Natural killer cell (primary cell): ENCODE data around the gene SEPTIN8. TPM values are rescaled to one million over a fixed set of nuclear protein-coding genes. Genes with fewer than 3 reads are reported as not detected.

ENCODE experiments used
- ATAC-seq, 3 donors: fragments of 150-1000 bp in 2 of 3; fragments of 200-7000 bp in 1 of 3; cut with Tn5 transposase; 1 replicate in 1 of 3; 2 replicates in 2 of 3; pipeline ENCODE4 v1.10.0; 2021; ENCODE audit warnings: mild to moderate bottlenecking in 2 of 3, moderate library complexity in 2 of 3
- DNase-seq, 2 donors: peaks; one replicate each; pipeline versions ENCODE4 v3.0.0 to v3.0.0-alpha.2; 2013 to 2021; ENCODE audit warnings: mixed read lengths in 1 of 2
- H3K27ac ChIP-seq: one replicate; pipeline ENCODE4 v1.5.1; 2013; ENCODE audit warnings: mild to moderate bottlenecking, low read length
- H3K27me3 ChIP-seq: one replicate; pipeline ENCODE4 v1.6.1; 2013; ENCODE audit warnings: low read length; ENCODE audit not compliant: control insufficient read depth, insufficient read depth
- H3K36me3 ChIP-seq: one replicate; pipeline ENCODE4 v1.6.1; 2013; ENCODE audit warnings: low read length; ENCODE audit not compliant: control insufficient read depth, insufficient read depth
- H3K4me1 ChIP-seq: one replicate; pipeline ENCODE4 v1.6.1; 2013; ENCODE audit warnings: low read length; ENCODE audit not compliant: control insufficient read depth, insufficient read depth
- H3K4me3 ChIP-seq: one replicate; pipeline ENCODE4 v1.5.1; 2013; ENCODE audit warnings: low read length
- H3K9me3 ChIP-seq: one replicate; pipeline ENCODE4 v1.6.1; 2013; ENCODE audit warnings: low read length; ENCODE audit not compliant: control insufficient read depth, insufficient read depth
- H3K27ac Mint-ChIP-seq, 2 donors: one replicate each; pipeline ENCODE4 v1.8.0; 2022; ENCODE audit warnings: mild to moderate bottlenecking in 2 of 2, mixed read lengths in 2 of 2, moderate library complexity in 1 of 2
- H3K27me3 Mint-ChIP-seq, 2 donors: one replicate each; pipeline ENCODE4 v1.8.0; 2022; ENCODE audit warnings: low read depth in 2 of 2, mixed read lengths in 2 of 2
- H3K36me3 Mint-ChIP-seq: one replicate; pipeline ENCODE4 v1.8.0; 2022; ENCODE audit warnings: mixed read lengths
- H3K4me1 Mint-ChIP-seq, 2 donors: one replicate each; pipeline ENCODE4 v1.8.0; 2022; ENCODE audit warnings: mixed read lengths in 2 of 2
- H3K4me3 Mint-ChIP-seq: one replicate; pipeline ENCODE4 v1.8.0; 2022; ENCODE audit warnings: mild to moderate bottlenecking, moderate library complexity, mixed read lengths
- H3K9me3 Mint-ChIP-seq, 2 donors: one replicate each; pipeline ENCODE4 v1.8.0; 2022; ENCODE audit warnings: mixed read lengths in 2 of 2
- WGBS: methylation state at CpG from one replicate; pipeline ENCODE4 v1.1.7; 2013; ENCODE audit warnings: missing lambda C conversion rate; ENCODE audit not compliant: insufficient coverage; 5-methylcytosine and 5-hydroxymethylcytosine counted together
- intact Hi-C: fragments of 100-400 bp; cut with micrococcal nuclease; formaldehyde crosslinking; loops from one replicate; pipeline ENCODE4 v1.14.2; 2022
- total RNA-seq, 4 donors: library from RNA; stranded (reverse); fragments of 120-200 nt in 1 of 4; gene quantifications; one replicate each; pipeline versions ENCODE4 v1.2.3 to v1.2.4, GENCODE V29; 2013 to 2022
- TF ChIP-seq, protein P1 (sequence below): fragments of 200-600 bp; IDR thresholded peaks from one replicate; pipeline ENCODE4 v1.8.0; 2022; ENCODE audit warnings: antibody characterized with exemption

The SEPTIN8 gene
- total RNA-seq, 3 donors from 2014 or later (not counting 1 experiment from before 2014, with no cell fraction given), result 5.2 to 17.0 (median 9.4) TPM

DNA sequence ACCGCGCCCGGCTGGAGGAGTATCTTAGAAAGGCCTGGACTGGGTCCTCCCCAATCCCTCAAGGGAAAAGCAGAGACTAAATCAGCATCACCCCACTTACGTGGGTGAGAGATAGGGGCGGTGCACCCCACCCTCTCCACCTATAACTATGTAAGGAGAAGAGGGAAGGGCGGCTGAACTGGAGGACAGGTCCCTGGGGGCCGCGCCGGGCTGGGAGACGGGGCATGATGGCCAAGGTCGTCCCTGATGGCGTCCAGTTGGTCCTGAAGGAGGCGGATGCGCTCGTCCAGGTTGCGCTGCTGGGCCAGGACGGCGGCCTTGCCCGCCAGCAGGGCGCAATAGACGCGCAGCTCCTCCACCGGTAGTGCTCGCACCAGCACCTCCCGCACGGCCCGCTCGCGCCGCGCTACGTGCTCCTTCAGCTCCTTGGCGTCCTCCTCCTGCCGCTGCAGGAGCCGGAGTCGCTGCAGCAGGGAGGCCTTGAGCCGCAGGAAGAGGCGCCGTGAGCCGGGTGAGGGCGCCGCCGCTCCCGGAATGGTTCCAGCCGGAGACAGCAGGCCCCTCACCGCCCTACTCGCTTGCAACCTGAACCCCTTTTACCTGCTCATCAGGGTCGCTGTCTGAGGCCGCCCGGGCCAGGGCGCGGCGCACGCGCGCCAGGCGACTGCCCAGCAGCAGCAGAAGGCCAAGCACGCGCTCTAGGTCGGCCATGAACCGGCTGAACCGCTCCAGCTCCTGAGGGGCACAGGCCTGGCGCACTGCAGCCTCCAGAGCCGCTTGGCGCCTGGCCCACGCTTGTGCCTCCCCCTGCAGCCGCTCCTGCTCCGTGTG is 45.8 kb upstream of the SEPTIN8 start:
- Histone ChIP-seq H3K4me3 (no peak overlapping the region), H3K27me3 (peaks cover 44% of the 10 kb centered on the region), H3K27ac (no peak overlapping the region), H3K4me1 (peaks cover 17% of the 10 kb centered on the region), H3K9me3 (no peaks in the 10 kb centered on the region), H3K36me3 (no peaks in the 10 kb centered on the region)
- Mint-ChIP-seq H3K27ac (no peak overlapping the region), H3K4me3 (no peak overlapping the region), H3K36me3 (no peaks in the 10 kb centered on the region), H3K4me1 (peaks cover 10 to 11% of the 10 kb centered on the region in 2 donors), H3K27me3 (peaks cover 44 to 63% of the 10 kb centered on the region in 2 donors), H3K9me3 (no peaks in the 10 kb centered on the region)
- 26% methylated on average over 66 of the region's 68 CpGs for WGBS
- ATAC-seq (no peak), DNase-seq (peak in 1 of 2 donors; percentile 24)
- intact Hi-C loops, result loop anchor here (5.0 kb wide), 2 partner anchors 296 to 321 kb away; no protein-coding TSS in a partner anchor
- TF ChIP-seq, protein P1, sequence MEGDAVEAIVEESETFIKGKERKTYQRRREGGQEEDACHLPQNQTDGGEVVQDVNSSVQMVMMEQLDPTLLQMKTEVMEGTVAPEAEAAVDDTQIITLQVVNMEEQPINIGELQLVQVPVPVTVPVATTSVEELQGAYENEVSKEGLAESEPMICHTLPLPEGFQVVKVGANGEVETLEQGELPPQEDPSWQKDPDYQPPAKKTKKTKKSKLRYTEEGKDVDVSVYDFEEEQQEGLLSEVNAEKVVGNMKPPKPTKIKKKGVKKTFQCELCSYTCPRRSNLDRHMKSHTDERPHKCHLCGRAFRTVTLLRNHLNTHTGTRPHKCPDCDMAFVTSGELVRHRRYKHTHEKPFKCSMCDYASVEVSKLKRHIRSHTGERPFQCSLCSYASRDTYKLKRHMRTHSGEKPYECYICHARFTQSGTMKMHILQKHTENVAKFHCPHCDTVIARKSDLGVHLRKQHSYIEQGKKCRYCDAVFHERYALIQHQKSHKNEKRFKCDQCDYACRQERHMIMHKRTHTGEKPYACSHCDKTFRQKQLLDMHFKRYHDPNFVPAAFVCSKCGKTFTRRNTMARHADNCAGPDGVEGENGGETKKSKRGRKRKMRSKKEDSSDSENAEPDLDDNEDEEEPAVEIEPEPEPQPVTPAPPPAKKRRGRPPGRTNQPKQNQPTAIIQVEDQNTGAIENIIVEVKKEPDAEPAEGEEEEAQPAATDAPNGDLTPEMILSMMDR, result no peak

DNA sequence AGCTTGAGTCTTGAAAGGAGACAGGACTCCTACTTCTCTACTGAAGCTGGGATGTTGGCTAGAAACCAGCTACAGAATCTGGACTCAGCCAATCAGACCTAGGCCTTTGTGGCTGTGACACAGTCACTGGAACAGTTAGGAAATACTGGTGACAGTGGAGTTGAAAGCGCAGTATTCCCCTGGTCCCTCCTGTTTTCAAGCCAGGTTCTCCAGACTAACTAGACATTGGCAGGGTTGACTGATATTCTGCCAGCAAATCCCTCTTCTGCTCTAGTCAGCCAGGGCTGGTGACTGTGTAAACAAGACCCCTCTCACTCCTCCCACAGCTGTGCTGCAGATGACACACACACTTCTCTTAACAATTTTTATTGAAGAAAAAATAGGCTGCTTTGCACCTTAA is 44.8 kb upstream of the SEPTIN8 start:
- Histone ChIP-seq H3K9me3 (no peaks in the 10 kb centered on the region), H3K4me3 (no peak overlapping the region), H3K36me3 (no peaks in the 10 kb centered on the region), H3K27me3 (peaks cover 44% of the 10 kb centered on the region), H3K27ac (no peak overlapping the region), H3K4me1 (peaks cover 17% of the 10 kb centered on the region)
- intact Hi-C loops, result loop anchor here (2.0 to 5.0 kb wide), 3 partner anchors 294 to 549 kb away; no protein-coding TSS in a partner anchor
- DNase-seq, result no peak
- Mint-ChIP-seq H3K27me3 (peaks cover 44 to 57% of the 10 kb centered on the region in 2 donors), H3K27ac (no peak overlapping the region), H3K4me1 (peaks cover 10 to 11% of the 10 kb centered on the region in 2 donors), H3K4me3 (no peak overlapping the region), H3K36me3 (no peaks in the 10 kb centered on the region), H3K9me3 (no peaks in the 10 kb centered on the region)
- WGBS, result 100% methylated on average over 1 of the region's 1 CpG
- ATAC-seq, result no peak
- TF ChIP-seq, protein P1, result no peak

DNA sequence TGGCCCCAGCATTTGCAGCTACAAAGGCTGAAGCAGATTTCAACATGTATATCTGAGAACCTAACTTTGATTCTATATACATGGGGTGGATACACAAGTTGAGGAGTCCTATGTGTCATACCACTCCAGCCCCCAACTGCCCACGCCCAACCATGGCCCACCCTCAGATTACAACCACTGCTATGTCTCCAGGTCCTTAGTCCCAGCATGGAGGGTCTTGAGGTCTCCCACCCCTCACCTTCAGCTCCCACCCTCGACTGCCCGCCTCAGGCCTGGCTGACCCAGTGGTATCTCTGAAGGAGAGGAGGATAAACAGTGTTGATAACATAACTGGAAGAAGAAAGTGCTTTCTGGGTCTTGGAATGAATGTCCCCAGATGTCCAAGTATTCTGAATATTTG is 44.3 kb upstream of the SEPTIN8 start:
- intact Hi-C loops, result loop anchor here (2.0 to 5.0 kb wide), 3 partner anchors 294 to 549 kb away; no protein-coding TSS in a partner anchor
- Mint-ChIP-seq H3K36me3 (no peaks in the 10 kb centered on the region), H3K4me1 (peaks cover 10 to 11% of the 10 kb centered on the region in 2 donors), H3K27me3 (peaks cover 42 to 55% of the 10 kb centered on the region in 2 donors), H3K4me3 (no peak overlapping the region), H3K27ac (no peak overlapping the region), H3K9me3 (no peaks in the 10 kb centered on the region)
- WGBS, result 90% methylated on average over 2 of the region's 3 CpGs
- Histone ChIP-seq H3K27ac (no peak overlapping the region), H3K27me3 (peaks cover 41% of the 10 kb centered on the region), H3K4me1 (peaks cover 17% of the 10 kb centered on the region), H3K9me3 (no peaks in the 10 kb centered on the region), H3K36me3 (no peaks in the 10 kb centered on the region), H3K4me3 (no peak overlapping the region)
- TF ChIP-seq, protein P1, result no peak
- ATAC-seq (no peak), DNase-seq (no peak)
